Measurements from ENCODE around the gene EIF5B.

EIF5B gene

DNA sequence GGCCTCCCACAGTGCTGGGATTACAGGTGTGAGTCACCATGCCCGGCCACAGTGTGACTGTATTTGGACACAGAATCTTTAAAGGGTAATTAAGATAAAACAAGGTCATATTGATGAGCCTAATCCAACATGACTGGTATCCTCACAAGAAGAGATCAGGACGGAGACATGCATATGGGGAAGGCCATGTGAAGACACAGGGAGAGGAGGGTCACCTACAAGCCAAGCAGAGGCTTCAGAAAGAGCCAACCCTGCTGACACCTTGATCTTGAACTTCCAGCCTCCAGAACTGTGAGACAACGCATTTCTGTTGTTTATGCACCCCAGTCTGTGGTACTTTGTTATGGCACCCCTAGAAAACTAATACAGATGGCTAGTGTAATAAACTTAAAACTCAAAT is 80.2 kb downstream of the EIF5B start:
- no peak for DNase-seq

DNA sequence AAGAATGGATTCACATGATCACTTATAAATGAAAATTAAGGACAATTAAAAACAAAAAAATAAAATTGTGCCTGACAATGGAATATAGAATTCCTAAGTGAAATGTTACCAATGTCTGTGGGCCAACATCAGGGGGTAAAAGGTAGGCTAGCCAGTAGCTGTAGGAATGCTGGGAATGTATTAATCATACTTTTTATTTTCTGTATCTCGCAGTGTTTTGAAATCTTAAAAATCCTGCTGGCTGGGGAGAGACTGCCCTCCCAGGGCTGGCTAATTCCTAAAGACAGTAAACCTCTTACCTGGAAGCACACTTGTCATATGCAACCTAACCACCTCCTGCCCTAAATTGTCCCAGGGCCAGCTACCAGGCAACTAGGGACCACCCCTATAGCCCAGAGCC is 82.8 kb downstream of the EIF5B start:
- no peak for DNase-seq

DNA sequence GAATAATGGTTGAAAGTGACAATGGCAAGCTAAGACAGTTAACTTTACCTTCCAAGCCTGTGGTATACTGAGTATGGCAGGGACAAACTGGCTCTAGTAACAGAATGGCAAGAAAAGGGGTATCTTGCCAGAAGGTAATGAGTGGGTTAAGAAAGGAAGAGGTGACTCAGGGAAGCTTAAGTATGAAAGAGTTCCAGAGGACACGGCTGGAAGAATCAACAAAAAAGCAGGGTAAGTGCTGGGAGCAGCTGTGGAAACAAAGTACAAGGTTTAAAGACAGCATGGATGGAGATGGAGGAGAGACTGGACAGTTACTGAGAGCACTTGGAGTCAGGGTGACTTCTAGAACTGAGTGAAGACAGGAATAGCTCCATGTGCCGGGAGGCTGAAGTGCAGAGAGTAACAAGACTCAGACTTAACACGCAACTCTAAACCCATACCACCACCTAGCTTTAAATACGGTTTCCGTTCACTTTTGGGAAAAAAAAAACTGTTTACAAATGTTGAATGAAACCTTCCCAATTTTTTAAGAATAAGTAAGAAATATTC is 83.6 kb downstream of the EIF5B start:
- no peak for DNase-seq

DNA sequence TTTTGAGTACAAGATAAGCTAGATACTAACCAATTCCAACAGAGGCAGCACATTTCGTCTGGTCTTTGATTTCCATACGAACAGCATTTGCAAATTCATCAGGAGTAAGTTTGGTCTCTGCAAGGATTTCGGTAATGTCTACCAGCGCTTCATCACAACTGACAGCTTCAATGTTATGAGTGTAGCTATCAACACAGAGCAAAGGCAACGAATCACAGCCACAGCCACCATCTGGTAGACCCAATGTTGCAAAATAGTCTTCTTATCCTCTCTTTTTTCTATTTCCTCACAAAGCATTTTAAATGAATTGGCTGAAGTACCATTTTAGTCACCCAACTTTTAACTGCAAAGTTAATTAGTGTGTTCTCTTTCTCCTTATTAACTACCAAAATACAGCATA is 84.3 kb downstream of the EIF5B start:
- no peak for DNase-seq

DNA sequence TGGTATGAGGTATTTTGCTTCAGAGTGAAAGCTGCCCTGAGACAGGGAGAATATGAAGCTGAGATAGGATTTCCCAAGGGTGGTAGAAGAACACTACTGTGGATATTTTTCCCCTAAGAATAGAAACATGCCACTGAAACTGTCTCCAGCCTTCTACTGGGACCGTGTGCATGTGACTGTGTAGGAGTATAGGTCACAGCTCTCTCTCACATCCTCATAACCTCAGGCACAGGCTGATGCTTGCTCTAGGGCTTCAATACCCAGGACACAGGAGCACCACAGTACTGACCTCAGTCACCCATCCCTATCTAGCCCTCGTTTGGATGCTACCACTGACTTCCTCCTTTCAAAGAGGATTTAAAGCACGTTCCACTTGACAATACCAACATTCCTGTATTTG is 85.4 kb downstream of the EIF5B start:
- DNase-seq: no peak

GRCh38 chr2:99424371-99424770 is 87.2 kb downstream of the EIF5B start:
- DNase-seq: no peak

- no peak for DNase-seq
Observed at GRCh38 chr2:99425022-99425421, 87.8 kb downstream of the EIF5B start.

- no peak for DNase-seq
Observed at GRCh38 chr2:99430614-99431291, 93.6 kb downstream of the EIF5B start.

- no peak for DNase-seq
Observed at GRCh38 chr2:99431587-99432275, 94.5 kb downstream of the EIF5B start.

GRCh38 chr2:99433340-99433739 is 96.2 kb downstream of the EIF5B start:
- DNase-seq: no peak

GRCh38 chr2:99436874-99437273 is 99.7 kb downstream of the EIF5B start:
- DNase-seq: no peak

DNA sequence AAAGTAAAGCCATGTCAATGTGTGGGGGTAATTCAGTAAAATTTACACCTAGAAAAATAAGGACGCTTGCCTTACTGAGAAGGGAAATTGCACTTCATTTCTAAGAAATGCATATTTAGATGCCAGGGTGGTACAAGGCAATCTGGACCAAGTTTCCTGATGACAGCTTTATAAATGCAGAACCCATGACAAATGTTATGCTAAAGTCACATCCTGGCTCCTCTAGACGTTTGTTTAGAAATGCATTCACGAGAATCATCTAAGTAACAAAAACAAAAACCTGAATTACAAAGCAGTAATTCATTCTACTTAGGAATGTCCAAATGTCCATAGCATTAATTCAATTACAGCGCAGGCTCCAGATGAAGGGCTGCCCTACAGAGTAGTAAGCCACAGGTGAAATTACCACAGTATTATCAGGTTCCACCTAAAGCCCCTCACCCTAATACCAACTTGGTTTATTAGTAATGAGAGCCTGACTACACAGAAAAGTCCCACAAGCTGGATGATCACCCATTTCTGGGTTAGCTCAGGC is 102.8 kb downstream of the EIF5B start:
- DNase-seq: no peak

DNA sequence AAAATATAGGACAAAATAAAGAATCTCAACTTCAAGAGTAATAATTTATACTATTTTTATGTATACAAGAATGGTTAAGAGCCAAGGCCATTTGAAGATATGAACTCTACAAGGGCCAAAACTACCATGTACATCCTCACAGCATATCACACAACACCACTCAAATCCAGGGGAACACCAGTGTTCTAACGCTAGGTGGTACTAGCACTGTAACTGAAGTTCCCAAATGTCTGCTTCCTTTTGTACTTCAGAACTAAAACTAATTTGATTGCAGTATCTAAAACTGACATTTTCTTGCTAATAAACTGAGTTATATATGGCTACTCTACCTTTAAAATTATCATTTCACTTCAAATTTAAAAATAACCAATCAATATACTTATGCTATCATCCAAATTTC is 105.6 kb downstream of the EIF5B start:
- DNase-seq: no peak

DNA sequence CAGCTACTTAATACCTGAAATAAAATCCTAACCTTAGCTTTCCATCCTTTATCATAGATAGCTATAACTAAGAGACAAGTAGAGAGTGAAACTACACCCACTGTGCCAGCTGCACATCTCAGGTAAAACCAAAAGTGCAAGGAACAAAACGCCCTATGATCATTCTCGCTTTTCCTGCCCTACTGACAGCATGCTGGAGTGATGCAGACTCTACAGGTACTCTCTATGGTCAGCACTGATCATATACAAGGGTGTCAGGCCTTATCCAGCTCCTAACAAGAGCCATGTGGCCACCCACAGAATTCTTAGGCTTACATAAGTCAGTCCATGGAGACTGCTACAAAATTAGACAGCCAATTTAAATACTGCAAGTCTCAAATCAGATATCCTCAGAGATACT is 107.0 kb downstream of the EIF5B start:
- DNase-seq: no peak

- no peak for DNase-seq
Observed at GRCh38 chr2:99445065-99445464, 107.9 kb downstream of the EIF5B start.

- no peak for DNase-seq
Observed at GRCh38 chr2:99448556-99448955, 111.4 kb downstream of the EIF5B start.

DNA sequence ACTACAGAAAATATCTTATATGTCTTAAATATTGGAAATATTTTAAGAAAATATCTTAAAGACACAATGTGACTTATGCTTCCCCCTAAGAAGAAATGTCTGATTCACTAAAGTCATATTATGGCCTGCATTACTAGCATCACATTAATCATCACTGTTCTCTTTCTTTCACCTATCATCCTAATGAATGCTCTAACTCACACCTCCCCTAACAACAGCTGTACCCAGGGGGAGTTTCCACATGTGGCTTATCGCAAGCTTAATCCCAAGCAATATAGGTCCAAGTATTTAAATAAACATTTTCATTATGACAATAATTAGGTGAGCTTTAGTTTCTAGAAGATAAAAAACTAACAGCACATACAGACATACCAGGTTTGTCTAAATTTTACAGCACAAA is 113.0 kb downstream of the EIF5B start:
- no peak for DNase-seq

Data from CD4-positive, alpha-beta T cell treated with Interferon alpha-2 for 1 hour (primary cell).